HFF-Myc (cell line): ENCODE results near the gene HDAC4.

ENCODE experiments used
- DNase-seq: peaks from one replicate; pipeline ENCODE4 v3.0.0-alpha.2; 2011; ENCODE audit warnings: low read depth; ENCODE audit errors: extremely low read depth
- H3K4me3 ChIP-seq: replicated peaks from 2 replicates; pipeline ENCODE4 v1.5.1; 2011; ENCODE audit warnings: low read depth, mild to moderate bottlenecking, control low read depth, low read length
- TF ChIP-seq, protein P1 (sequence below): IDR thresholded peaks from 2 replicates; pipeline ENCODE4 v1.5.1; 2012; ENCODE audit warnings: mild to moderate bottlenecking, low read depth, low read length, control low read depth; ENCODE audit errors: missing control alignments

HDAC4 gene

DNA sequence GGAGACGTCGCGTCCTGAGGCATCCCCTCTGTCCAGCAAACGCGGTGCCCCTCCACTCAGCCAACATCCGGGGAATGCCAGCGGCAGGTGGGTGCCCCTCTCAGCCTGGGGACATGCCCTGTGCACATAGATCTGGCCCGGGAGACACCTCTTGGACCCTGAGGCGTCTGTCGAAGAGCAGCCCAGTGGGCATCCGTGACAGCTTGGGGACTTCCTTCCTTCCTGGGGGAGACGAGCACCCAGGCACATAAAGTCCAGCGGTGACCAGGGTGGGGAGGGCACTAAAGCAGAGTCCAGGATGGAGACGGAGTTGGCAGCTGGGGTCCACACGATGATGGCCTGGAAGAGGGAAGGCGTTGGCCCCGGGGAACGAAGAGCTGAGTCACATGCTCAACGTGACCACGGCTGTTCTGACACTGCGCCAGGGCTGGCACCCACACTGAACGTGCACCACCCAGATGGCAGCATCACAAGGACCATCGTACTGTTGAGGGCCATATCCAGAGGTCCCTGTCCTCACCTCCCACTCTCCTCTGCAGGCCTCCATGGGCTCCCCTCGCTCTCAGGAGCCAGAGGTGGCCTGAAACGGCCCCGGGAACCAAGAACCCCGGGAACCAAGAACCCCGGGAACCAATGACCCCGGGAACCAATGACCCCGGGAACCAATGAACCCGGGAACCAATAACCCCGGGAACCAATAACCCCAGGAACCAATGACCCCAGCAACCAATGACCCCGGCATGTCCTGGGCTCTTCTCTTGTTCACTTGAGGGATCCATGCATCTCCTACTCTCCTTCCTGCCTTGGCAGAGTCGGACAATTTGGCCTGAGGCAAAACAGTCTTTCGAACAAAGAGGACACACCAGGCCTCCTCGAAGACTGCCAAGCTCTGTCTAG lies 22.6 kb downstream of the HDAC4 start:
- DNase-seq, result no peak
- TF ChIP-seq, protein P1, sequence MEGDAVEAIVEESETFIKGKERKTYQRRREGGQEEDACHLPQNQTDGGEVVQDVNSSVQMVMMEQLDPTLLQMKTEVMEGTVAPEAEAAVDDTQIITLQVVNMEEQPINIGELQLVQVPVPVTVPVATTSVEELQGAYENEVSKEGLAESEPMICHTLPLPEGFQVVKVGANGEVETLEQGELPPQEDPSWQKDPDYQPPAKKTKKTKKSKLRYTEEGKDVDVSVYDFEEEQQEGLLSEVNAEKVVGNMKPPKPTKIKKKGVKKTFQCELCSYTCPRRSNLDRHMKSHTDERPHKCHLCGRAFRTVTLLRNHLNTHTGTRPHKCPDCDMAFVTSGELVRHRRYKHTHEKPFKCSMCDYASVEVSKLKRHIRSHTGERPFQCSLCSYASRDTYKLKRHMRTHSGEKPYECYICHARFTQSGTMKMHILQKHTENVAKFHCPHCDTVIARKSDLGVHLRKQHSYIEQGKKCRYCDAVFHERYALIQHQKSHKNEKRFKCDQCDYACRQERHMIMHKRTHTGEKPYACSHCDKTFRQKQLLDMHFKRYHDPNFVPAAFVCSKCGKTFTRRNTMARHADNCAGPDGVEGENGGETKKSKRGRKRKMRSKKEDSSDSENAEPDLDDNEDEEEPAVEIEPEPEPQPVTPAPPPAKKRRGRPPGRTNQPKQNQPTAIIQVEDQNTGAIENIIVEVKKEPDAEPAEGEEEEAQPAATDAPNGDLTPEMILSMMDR, result no peak
- no peak overlapping the region for H3K4me3 ChIP-seq

DNA sequence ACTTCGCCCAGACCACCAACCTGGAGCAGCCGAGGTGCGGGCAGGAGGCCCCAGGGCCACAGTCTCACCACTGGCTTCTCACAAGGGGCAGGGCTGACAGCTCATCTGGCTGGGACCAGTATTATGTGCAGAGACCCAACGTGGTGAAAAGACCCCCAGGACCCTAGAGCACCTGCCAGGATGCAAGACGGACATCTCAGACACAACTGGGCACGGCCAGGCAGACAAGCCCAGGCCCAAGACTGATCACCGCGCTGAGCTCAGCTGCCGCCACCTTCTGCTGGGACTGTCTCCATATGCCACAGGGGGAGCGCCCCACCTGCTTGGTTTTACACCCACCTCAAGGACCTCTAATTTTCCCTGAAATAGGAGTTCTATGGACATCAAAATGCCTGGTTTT lies 23.2 kb downstream of the HDAC4 start:
- no peak for DNase-seq
- H3K4me3 ChIP-seq, result no peak overlapping the region
- TF ChIP-seq, protein P1, result no peak

DNA sequence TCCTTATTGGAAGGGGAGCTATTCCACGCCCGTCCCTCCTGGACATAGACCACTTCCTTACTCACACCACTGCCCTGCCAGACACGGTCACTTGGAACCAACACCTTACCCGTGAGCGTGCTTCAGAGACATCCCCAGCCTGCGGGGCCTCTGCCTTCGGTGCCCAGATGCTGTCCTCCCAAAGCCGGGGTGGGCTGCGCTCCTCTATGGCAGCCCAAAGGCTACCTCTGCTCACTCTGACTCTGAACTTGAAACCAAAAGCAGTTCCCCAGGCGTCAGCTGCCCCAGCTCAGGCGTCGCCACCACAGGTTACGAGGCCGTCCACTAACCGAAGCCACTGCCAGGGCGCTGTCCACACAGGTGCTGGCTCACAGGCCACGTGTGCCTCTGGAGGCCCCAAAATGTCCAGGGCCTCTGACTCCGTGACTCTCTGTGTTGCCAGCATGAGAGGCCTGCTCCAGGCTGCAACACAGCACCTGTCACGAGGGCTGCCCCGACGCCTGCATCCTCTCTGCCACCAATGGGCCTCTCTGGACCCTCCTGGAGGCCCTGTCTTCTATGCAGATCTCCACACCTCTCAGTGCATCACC lies 23.8 kb downstream of the HDAC4 start:
- TF ChIP-seq, protein P1, result no peak
- DNase-seq, result no peak
- no peak overlapping the region for H3K4me3 ChIP-seq

DNA sequence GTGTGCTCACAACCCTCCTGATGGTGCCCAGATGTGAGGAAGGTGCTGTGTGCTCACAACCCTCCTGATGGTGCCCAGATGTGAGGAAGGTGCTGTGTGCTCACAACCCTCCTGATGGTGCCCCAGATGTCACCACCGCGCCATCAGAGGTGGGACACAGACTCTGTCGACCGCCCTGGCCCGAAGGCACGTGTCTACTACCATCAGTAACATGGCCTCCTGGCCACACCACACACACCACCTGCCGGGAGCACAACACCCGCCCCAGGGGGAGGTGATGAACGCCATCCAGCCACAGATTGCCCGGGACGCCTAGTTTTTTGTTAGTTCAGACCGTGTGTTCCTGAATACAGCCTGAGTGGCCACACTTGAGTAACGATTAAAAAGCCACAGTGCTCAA lies 24.5 kb downstream of the HDAC4 start:
- DNase-seq, result no peak
- H3K4me3 ChIP-seq, result no peak overlapping the region
- TF ChIP-seq, protein P1, result no peak

DNA sequence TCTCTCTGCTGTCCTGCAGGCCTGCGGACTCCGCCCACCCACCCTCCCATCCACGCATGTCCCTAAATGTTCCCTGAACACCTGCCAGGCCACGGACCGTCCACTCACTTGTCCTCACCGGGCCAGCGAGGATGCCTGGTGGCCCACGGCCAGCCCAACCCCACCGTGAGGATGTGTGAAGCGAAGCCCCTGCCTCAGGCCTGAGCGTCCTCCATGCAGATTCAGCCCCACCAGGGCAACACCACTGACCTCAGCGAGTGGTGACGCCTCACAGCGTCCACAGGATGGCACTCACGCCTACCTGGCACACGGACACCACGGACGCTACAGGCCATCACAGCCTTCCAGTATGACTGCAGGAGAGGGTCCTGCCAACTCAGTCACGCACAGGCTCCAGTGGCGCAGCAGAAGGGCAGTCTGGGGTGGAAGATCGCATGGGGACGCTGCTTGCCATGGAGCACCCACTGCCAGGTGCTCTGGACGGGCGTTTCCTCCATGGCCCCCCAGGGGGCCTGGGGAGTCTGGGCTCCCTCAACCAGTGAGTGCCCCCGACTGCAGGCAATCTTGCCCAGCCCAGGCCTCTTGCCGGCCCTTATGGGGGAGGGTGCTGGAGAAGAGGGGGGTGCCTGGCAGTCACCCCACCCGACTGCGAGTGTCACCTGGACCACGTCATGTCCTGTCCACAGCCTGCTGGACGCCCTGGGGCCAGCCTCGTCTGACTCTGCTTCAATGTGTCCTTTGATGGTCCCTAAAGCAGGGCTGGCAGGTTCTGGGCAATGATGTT lies 25.4 kb downstream of the HDAC4 start:
- no peak for DNase-seq
- no peak overlapping the region for H3K4me3 ChIP-seq
- TF ChIP-seq, protein P1, result no peak

DNA sequence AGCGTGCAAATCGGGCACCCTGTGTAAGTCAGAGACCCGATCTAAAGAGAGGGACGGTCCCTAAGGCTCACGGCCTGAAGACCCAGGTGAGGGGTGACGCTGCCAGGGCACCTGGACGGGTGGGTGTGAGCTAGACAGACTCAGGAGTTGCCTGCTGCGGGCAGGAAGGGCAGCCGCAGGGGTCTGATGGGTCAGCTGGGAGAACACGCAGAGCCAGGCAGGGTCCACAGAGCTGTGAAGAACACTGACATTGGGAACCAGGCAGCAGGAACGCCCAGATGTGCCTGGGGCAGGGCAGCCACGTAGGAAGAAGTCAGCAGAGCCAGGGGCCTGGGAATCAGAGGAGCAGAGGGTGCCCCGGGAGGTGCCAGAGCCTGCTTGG lies 25.9 kb downstream of the HDAC4 start:
- TF ChIP-seq, protein P1, result no peak
- no peak overlapping the region for H3K4me3 ChIP-seq
- no peak for DNase-seq
